M059J (cell line): ENCODE measurements around the gene TGM5. TPM values are rescaled to one million over a fixed set of nuclear protein-coding genes. Genes with fewer than 3 reads are reported as not detected.
"Not testable (repeated sequence)": the region's sequence is repeated elsewhere in the genome, so short reads cannot be mapped to it uniquely, and the experiment has no call there.

Experiments used
- DNase-seq: peaks from one replicate; pipeline ENCODE4 v3.0.0-alpha.2; 2012; ENCODE audit warnings: low read depth
- total RNA-seq: library from RNA; depleted of rRNA; stranded (reverse); fragments of >200 nt; shearing (Covaris generic); gene quantifications from 2 replicates; pipeline ENCODE4 v1.2.3, GENCODE V29; 2014

Gene TGM5
- total RNA-seq, 1 experiment from 2014 or later: not detected

DNA sequence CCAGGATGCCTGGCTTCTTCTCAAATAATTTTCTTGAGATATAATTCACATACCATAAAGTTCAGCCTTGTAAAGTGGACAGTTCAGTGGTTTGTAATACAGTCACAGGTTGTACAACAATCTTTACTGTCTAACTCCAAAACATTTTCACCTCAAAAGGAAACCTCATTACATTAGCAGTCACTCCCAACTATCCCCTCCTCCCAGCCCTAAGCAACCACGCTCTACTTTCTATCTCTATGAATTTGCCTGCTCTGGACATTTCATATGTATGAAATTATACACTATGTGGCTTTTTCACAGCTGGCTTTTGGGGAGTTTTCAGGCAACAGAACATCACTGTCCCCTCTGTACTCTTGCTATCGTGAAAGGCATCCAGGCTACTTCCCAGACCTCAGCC lies 17.5 kb downstream of the TGM5 start:
- DNase-seq: no peak

DNA sequence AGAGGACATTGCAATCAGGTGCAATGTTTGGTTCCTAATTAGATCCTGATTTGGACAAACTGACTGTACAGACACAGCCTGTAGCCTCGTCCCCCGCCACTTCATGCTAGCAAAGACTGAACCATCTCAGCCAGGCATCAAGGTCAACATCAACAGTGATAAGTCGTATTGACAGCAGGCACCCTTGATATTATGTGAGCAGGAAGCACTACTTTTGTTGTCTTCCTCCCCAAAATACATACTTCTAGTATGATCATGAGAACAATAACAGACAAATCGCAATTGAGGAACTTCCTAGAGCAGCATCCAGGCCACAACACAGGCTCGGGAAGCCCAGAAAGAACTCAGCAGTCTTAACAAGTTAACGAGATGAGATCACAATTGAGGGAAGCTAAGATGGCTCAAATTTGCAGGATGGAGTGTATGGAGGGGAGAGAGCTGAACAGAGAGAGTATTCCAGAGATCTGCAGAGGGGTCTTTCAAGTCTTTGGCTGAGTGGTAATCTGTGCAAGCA lies 20.4 kb downstream of the TGM5 start:
- DNase-seq: no peak

DNA sequence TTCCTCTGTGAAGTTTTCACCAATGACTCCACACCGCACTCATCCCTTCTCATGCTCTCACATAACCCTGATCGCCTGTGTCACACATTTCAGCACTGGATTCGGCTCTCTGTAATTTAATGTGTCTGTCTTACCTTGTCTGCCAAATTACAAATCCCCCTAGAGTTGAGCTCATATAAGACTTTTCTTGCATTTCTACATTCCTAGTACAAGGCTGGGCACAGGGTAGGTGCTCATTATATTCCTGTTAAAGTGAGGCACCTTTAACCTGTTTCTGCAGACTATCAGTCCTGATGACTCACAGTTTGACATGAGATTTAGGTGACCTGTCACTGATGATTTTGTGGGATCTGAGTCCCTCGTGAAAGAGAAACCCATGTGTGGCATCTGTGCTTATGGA lies 22.6 kb downstream of the TGM5 start:
- no peak for DNase-seq

DNA sequence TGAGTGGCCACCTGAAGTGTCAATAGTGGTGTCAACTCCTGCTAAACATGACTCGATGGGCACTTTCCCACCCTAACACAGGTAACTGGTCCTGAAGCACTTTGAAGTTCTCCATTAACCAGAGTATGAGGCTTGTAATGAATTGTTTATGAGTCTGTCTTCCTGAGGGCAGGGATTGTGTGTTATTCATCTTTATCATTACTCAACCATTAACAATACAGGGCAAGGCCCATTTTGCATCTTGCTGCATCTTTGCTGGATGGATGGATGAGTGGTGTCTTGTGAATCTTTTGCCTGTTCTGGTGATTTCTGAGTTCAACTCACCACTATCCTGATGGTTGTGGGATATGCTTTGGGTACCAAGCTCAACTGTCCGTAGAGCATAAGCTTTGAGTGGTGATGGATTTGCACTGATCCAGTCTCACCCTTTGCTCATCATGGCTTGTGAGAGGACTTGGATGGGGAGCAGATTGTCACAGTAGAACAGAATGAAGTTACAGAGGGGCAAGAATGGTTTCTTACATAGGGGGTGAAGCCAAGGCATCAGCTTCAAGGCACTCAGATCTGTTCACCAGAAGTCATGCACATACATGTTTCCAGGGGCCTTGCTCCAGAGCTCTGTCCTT lies 23.6 kb downstream of the TGM5 start:
- no peak for DNase-seq

DNA sequence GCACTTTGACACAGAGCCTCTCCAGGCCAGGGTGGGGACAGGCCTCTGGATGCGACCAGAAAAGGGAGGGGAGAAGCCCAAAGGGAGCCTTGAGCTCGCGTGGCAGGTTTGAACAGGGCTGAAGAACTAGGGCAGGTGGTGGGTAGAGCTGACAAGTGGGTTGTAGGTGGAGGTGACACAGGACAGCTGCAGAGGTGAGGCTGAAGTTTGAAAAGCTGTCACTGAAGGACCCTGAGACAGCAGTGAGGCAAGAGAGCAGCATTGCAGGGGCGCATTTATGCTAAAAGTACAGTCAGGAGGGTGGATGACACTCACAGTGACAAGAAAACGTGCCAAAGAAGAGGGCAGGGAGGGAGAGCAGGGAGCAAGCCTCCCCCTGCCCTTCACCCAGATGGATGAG lies 24.1 kb downstream of the TGM5 start:
- no peak for DNase-seq

DNA sequence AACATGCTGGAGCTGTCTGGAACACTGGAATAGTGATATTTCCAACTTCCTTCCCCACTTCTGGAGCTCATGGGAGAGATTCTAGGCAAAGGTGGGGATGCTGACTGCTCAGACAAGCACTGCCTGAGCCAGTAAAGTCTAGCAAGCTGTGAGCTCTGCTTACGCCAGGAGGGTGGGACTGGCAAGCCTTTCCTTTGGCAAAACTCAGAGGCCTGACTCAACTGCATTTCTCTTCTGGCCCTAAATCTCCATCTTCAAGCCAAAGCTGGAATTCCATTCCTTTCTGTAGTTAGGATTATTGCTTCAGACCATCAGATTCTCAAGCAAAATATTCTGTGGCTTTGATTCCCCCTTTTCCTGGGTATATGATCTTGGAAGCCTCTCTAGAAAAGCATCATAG lies 25.6 kb downstream of the TGM5 start:
- no peak for DNase-seq

DNA sequence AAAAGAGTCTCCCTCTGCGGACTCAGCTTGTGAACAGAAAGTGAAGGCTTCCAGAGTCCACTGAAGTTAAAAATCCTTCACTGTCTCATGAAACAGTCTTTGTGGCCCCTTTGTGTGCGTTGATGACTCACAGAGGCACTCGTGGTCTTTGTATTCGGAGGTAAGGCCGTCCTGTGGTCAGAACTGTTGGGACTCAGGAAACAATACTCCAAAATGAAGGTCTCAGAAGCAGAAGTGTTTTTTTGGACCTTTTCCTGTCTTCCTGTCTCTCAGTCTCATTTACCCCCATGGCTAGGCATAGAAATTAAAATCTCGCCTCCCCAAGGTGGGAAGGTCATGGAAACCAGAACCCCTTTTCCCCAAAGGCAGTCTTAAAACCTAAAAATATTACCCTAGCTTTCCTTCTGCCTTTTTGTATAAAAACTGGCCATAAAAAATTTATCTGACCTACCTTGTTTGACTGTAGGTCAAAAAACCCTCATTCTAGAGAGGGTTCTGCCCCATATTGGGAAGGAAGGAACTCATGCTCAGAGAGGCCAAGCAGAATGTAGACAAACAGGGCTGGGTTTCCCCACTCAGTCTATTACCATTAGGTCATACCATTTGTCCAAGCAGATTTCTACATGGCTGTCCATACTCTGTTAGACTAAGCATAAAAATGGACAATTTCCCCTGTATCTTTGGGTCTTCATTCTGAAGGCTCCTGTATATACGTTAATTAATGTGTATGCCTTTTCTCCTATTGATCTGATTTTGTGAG lies 26.8 kb downstream of the TGM5 start:
- peak; percentile 73 for DNase-seq

DNA sequence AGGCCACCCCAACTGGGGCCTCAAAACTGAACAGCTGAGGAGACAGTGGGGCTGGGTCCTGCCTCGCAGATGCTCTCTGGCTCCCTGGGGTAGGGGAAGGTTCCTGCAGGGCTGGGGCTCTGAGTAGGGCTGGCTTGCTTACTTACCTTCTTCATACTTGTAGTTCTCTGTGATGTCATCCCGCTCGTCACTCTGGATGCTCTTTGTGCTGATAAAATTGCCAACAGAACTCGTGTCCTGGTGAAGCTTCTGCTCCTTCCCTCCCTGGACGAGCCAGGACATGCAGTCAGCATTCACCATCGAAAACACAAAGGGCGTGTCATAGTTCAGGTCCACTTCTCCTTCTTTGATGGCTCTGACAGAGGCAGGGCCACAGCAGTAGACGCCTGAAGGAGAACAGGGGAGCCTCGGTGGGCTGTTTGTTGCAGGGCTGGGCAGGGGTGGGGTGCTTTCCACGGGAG lies 28.0 kb downstream of the TGM5 start:
- no peak for DNase-seq

DNA sequence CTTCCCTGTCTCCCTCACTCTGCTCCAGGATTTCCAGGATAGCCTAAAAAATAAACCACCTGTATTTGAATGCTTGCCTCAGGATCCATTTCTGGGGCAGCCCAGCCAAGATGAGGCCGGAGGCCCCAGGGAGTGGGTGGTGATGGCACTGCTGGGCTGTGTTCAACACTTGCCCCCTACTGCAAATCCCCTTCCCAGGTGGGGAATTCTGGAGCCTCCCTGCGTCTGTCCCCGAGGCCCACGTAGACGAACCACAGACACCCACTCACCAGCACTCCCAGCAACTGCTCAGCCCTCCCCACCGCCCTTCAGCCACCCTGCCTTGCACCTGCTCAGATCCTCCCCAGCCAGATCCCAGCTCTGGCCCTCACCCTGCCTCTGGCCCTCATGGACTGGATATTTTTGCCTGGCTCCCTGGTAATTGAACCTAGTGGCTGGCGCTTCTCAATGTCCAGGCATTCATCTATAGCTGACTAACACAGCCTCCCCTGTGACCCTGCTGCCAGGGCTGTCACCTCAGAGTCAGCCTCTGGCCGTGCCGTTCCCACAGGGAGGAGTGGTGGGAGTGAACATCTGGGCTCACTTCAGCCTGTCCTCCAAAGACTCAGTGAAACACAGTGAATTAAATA lies 28.8 kb downstream of the TGM5 start:
- DNase-seq: no peak

DNA sequence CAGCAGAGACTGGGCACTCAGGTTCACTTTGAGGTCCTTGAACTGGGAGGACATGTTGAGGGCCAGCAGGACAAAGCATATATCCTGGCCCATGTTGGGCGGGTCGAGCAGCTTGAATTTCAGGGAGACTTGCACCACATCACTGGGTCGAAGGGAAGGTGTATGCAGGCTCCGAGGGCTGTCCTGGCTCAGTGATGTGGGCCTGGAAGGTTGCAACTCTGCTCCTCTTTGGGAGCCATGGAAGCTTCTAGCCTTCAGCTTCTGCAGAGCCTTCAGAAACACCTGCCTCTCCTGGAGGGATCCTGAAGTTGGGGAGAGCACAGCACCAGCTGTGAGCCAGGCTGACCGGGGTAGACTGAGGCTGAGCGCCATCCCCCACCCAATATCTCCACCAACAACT lies 31.2 kb downstream of the TGM5 start:
- no peak for DNase-seq

DNA sequence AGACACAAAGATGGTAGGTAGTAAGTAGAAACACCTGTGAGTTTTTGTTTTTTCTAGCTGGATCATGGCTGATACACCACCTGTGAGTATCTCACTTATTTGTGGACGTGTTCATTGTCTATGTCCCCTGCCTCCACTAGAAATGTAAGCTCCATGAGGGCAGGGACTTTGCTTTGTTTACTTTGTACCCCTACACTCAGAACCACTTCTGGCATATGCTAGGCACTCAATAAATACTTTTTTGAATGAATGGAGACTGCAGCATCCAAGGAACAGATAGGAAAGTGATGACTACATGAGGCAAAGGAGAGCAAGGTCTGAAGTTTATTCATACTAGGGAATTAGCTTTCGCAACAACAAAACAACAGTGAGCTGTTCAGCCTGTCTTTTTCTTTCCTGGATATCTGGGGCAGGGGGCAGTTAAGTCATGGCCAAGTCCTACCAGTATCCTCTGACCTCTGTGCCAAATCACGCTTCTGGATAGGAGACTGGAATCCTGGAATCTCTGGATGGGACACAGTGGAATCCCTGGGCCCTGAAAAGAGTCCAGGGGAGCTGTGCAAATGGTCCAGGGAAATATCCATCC lies 34.3 kb downstream of the TGM5 start:
- no peak for DNase-seq

DNA sequence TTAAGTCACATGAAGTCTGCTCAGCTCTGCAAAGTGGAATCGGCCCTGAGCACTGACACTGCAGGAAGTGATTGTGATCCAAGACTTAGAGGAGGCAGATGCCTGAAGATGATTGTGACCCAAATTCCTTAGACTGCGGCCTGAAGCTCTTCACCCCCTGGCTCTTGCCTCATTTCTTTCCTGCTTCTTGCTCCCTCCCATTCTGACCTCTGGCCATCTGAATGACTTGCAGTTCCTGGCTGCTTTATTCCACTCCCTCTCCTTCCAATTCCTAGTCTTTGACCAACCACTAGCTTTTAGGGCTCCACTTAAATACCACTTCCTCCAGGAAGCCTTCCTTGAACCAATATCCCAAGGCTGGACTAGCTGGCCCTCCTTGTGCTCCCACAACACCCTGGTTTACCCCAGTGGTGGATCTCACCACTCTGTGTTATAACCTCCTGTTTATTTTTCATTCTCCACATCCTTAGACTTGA lies 36.0 kb downstream of the TGM5 start:
- DNase-seq: peak; percentile 44

DNA sequence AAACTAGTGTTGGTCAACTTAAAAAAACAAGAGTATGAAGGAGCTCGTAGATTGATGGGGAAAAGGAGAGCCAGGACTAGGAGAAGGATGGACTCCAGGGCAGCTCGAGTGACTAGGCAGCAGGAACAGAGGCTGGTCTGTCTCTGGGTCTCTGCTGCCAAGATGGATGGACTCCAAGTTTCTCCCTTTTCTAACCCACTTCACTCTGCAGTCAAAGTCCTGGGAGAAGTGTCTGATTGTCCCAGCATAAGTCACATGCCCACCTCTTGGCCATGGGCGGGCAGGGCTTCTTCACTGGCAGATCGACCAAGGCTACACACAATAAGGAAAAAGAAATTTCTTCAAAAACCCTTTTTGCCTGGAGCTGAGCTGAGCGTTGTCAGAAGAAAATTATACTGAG lies 36.8 kb downstream of the TGM5 start:
- no peak for DNase-seq

DNA sequence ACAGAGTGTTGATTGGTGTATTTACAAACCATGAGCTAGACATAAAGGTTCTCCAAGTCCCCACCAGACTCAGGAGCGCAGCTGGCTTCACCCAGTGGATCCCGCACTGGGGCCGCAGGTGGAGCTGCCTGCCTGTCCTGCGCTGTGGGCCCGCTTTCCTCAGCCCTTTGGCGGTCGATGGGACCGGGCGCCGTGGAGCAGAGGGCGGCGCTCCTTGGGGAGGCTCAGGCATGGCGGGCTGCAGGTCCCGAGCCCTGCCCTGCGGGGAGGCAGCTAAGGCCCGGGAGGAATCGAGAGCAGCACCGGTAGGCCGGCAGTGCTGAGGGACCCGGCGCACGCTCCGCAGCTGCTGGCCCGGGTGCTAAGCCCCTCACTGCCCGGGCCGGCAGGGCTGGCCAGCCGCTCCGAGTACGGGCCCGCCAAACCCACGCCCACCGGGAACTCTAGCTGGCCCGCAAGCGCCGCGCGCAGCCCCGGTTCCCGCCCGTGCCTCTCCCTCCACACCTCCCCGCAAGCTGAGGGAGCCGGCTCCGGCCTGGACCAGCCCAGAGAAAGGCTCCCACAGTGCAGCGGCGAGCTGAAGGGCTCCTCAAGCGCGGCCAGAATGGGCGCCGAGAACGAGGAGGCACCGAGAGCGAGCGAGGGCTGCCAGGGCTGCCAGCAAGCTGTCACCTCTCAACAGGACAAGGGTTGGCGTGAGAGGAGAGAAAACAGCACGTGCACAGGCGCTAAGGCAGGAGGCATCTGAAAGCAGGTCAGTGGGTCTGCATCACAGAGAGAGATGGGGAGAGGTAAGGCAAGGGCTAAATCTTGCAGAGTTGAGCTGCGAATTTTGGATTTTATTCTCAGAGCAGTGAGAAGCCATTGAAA lies 40.1 kb downstream of the TGM5 start:
- DNase-seq: no peak

DNA sequence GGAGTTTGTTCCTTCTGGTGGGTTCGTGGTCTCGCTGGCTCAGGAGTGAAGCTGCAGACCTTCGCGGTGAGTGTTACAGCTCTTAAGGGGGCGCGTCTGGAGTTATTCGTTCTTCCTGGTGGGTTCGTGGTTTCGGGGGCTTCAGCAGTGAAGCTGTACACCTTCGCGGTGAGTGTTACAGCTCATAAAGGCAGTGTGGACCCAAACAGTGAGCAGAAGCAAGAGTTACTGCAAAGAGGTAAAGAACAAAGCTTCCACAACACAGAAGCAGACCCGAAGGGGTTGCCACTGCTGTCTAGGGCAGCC lies 40.8 kb downstream of the TGM5 start:
- DNase-seq: not testable (repeated sequence)

DNA sequence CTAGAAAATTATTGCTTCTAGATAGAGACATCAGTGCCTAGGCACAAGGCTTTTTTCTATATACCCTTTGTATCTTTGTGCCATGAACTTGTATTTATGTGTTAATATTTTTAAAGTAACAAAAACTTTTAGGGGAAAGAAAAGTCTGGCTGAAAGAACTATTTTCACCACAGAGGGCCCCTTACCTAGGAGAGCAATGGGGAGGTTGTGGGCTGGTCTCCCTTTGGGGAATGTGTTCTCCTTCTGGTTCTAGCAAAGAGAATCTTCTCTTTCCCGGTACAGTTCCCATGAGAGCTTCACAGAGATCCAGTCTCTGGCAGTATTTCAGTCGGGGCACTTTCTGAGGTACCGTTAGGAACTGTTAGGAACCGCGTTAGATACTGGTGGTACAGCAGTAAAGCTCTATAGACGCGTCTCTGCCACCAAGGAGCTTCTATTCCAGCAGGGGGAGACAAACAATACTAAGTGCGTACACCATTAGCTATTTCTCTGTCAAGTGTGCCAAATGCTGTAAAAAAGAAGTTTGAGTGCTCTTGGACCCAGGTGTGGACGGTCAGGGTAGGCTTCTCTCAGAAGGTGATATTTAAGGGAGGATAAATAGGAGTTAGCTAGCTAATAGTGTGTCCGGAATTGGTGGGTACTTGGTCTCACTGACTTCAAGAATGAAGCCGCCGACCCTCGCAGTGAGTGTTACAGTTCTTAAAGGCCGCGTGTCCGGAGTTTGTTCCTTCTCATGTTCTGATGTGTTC lies 41.4 kb downstream of the TGM5 start:
- DNase-seq: peak; percentile 70

DNA sequence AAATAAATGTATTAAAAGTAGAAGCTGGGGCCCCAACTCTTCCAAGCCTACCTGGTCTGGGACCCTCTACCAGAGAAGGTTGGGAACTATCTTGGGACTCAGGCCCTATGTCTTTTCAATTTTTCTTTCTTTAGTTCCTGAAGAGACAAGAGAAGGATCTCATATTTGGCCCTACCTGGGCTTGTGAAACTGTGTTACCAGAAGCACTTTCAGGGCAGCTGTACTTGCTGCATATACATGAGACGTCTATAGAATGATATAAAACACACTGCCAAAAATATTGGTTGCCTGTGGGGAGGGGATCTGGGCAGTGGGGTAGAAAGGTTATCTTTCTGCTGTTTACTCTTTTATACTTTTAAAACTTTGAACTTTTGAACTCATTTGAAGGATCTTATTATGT lies 45.3 kb downstream of the TGM5 start:
- no peak for DNase-seq

DNA sequence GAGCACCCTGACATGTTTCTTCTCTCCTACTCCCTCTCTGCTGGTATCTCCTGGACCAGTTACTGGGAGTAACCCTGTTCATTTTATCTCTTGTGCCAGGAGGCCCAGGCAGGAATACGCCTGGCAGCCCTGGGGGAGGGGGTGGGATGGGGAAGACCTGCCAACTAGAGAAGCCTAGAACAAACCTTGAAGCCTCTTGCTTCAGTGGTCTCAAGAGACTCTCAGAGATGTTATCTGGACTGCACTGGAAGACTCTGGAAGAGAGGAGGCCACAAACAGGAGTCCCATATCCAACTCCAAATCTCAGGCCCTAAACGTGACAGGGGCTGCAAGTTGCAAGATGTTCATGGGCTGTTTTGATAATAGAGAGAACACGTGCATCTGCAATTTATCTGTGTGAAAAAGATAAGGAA lies 45.7 kb downstream of the TGM5 start, which contains the start of gene EPB42:
TSS of gene EPB42 (minus strand) at position 28 of the 413 bp plus-strand sequence. CDS start 193 bp downstream, outside the sequence.
- DNase-seq: no peak

DNA sequence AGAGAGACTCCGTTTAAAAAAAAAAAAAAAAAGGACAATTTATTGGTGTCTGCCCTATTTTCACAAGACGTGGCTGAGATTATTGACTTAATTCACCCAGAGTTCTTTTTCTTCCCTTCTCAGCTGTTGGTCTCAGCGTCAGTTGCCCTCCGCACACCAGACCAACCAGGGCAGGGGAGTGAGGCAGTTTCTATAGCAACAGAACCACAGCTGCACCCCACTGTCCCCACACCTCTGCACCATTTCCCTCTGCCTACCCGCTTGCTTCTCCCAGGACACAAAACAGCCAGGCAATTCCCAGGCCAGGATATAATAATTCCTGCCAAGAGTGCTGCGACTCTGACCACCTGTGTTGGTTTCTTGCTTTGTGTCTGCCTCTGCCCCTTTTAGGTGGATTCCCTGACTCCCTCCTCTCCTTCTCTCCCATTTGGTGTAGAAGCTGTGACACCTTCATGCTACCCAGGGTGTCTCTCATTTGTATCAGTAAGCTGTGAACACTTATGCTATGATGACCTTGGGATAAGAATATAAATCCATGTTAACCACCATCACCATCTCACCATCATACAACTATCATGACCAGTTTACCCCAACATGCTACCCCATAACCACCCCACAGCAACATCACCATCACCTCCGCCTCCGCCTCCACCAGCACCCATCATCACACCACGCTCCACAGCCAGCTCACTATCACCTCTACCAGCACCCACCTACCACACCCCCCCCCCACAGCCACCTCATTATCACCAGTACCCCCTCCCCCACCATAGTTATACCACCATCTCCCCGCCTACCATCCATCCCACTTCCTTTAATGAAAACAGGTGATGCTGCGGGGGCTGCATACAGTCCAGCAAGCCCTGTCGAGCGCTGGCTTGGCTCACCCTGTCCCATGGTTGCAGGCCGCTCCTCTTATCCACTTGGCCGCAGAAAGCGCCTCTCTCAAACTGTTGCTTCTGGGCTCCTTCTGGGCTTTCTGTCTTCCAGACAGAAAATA lies 46.5 kb downstream of the TGM5 start:
- DNase-seq: no peak
